ENCODE measurements around the gene BATF3. TPM values are rescaled to one million over a fixed set of nuclear protein-coding genes. Genes with fewer than 3 reads are reported as not detected.

The BATF3 gene
- total RNA-seq, 3 donors from 2014 or later: 0.38 to 2.9 (median 1.6) TPM

GRCh38 chr1:212650228-212650627, 49.4 kb downstream of the BATF3 start:
- Histone ChIP-seq H3K4me1 (ENCODE audit: low read depth) (no peaks in the 10 kb centered on the region), H3K9me3 (no peaks in the 10 kb centered on the region), H3K4me3 (no peak overlapping the region), H3K36me3 (ENCODE audit: low read depth) (no peaks in the 10 kb centered on the region)
- TF ChIP-seq, protein P1, sequence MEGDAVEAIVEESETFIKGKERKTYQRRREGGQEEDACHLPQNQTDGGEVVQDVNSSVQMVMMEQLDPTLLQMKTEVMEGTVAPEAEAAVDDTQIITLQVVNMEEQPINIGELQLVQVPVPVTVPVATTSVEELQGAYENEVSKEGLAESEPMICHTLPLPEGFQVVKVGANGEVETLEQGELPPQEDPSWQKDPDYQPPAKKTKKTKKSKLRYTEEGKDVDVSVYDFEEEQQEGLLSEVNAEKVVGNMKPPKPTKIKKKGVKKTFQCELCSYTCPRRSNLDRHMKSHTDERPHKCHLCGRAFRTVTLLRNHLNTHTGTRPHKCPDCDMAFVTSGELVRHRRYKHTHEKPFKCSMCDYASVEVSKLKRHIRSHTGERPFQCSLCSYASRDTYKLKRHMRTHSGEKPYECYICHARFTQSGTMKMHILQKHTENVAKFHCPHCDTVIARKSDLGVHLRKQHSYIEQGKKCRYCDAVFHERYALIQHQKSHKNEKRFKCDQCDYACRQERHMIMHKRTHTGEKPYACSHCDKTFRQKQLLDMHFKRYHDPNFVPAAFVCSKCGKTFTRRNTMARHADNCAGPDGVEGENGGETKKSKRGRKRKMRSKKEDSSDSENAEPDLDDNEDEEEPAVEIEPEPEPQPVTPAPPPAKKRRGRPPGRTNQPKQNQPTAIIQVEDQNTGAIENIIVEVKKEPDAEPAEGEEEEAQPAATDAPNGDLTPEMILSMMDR (IDR thresholded peaks at IDR 0.05): no peak
- ATAC-seq (no peak), DNase-seq (no peak)
- intact Hi-C loops (cut with DNase I, micrococcal nuclease): no loop called here

GRCh38 chr1:212649020-212649419, 50.6 kb downstream of the BATF3 start:
- Histone ChIP-seq H3K9me3 (no peaks in the 10 kb centered on the region), H3K4me3 (no peak overlapping the region), H3K36me3 (ENCODE audit: low read depth) (no peaks in the 10 kb centered on the region), H3K4me1 (ENCODE audit: low read depth) (no peaks in the 10 kb centered on the region)
- intact Hi-C loops (cut with DNase I, micrococcal nuclease): no loop called here
- no peak for ATAC-seq
- TF ChIP-seq, protein P1 (IDR thresholded peaks at IDR 0.05): no peak
- no peak for DNase-seq

DNA sequence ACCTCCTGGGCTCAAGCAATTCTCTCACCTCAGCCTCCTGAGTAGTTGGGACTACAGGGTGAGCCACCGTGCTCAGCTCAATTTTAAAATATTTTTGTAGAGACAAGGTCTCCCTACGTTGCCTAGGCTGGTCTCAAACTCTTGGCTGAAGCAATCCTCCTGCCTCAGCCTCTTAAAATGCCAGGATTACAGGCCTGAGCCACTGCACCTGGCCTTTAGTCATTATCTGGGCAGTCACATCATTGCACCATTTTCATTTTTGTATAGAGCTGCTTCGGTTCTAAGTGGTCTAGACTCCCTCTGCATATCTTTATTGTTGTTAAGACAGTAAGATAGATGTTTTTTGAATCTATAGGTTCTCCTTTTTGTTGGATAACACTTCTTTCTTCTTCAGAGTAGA, 51.2 kb downstream of the BATF3 start:
- TF ChIP-seq, protein P1 (IDR thresholded peaks at IDR 0.05): no peak
- no peaks in the 10 kb centered on the region for H3K4me1 ChIP-seq (ENCODE audit: low read depth)
- DNase-seq: no peak
- no peak overlapping the region for H3K4me3 ChIP-seq
- H3K36me3 ChIP-seq (ENCODE audit: low read depth): no peaks in the 10 kb centered on the region
- intact Hi-C loops (cut with DNase I, micrococcal nuclease): no loop called here
- no peak for ATAC-seq
- H3K9me3 ChIP-seq: no peaks in the 10 kb centered on the region

DNA sequence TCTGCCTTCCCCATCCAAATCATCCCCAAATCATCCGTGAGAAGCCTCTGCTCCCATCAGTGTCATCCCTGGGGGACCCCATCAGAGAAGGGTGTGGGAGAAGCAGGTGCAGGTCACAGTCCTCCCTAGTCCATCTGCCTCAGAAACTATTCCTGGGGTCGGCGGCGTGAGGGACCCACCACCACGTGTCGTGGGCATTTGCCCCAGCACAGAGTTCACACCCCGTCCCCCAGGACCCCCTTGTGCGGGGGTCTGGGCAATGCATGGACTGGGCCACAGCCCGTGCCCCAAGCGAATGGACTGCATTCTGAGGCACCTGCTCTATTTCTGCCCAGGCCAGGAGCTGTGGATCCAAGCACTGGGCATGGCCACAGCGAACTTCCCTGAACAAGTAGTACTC, 52.6 kb downstream of the BATF3 start:
- intact Hi-C loops (cut with DNase I, micrococcal nuclease): no loop called here

GRCh38 chr1:212646588-212646987, 53.1 kb downstream of the BATF3 start:
- Histone ChIP-seq H3K4me1 (ENCODE audit: low read depth) (no peaks in the 10 kb centered on the region), H3K4me3 (no peak overlapping the region), H3K9me3 (no peaks in the 10 kb centered on the region), H3K36me3 (ENCODE audit: low read depth) (no peaks in the 10 kb centered on the region)
- DNase-seq (no peak), ATAC-seq (no peak)
- TF ChIP-seq, protein P1 (IDR thresholded peaks at IDR 0.05): no peak
- intact Hi-C loops (cut with DNase I, micrococcal nuclease): no loop called here

More for the DNA sequence above, 52.6 kb downstream of the BATF3 start:
- DNase-seq (no peak), ATAC-seq (no peak)
- Histone ChIP-seq H3K4me3 (no peak overlapping the region), H3K4me1 (ENCODE audit: low read depth) (no peaks in the 10 kb centered on the region), H3K9me3 (no peaks in the 10 kb centered on the region), H3K36me3 (ENCODE audit: low read depth) (no peaks in the 10 kb centered on the region)
- TF ChIP-seq, protein P1 (IDR thresholded peaks at IDR 0.05): no peak
